Activated CD4-positive, alpha-beta T cell treated with anti-CD3 and anti-CD28 coated beads, Interleukin-2, amount 50 U/mL, for 48 hours (primary cell): ENCODE measurements around the gene FBLN7.
"Not testable (repeated sequence)": the region's sequence is repeated elsewhere in the genome, so short reads cannot be mapped to it uniquely, and the experiment has no call there.

ENCODE experiments used
- DNase-seq, 2 experiments: peaks; one replicate each; pipeline ENCODE4 v3.0.0-alpha.2; 2020

Gene FBLN7

GRCh38 chr2:112138159-112139032, at the start of gene FBLN7:
FBLN7 (plus strand) TSS chr2:112138385; CDS start chr2:112138656, 271 bp downstream.
- DNase-seq: peak in 1 of 2 experiments; percentile 13

- no peak for DNase-seq
Measured at GRCh38 chr2:112089375-112089774, 48.8 kb upstream of the FBLN7 start.

GRCh38 chr2:112092286-112093041, 45.7 kb upstream of the FBLN7 start:
- no peak for DNase-seq

GRCh38 chr2:112093216-112093615, 45.0 kb upstream of the FBLN7 start:
- DNase-seq: no peak

- no peak for DNase-seq
Measured at GRCh38 chr2:112095681-112096080, 42.5 kb upstream of the FBLN7 start.

GRCh38 chr2:112096098-112096497, 42.1 kb upstream of the FBLN7 start:
- DNase-seq: no peak

GRCh38 chr2:112108178-112108832, 29.9 kb upstream of the FBLN7 start:
- no peak for DNase-seq

- DNase-seq: no peak
Measured at GRCh38 chr2:112109278-112109677, 28.9 kb upstream of the FBLN7 start.

- DNase-seq: no peak
Measured at GRCh38 chr2:112110966-112111365, 27.2 kb upstream of the FBLN7 start.

GRCh38 chr2:112113354-112113753, 24.8 kb upstream of the FBLN7 start:
- DNase-seq: not testable (repeated sequence)

GRCh38 chr2:112118148-112118547, 20.0 kb upstream of the FBLN7 start:
- DNase-seq: no peak

- peak in 1 of 2 experiments; percentile 43 for DNase-seq
Measured at GRCh38 chr2:112121682-112122254, 16.4 kb upstream of the FBLN7 start.

- no peak for DNase-seq
Measured at GRCh38 chr2:112129060-112129459, 9.1 kb upstream of the FBLN7 start.

- DNase-seq: no peak
Measured at GRCh38 chr2:112133344-112133743, 4.8 kb upstream of the FBLN7 start.

GRCh38 chr2:112134120-112134519, 4.1 kb upstream of the FBLN7 start:
- DNase-seq: no peak

GRCh38 chr2:112136096-112136495, 2.1 kb upstream of the FBLN7 start:
- DNase-seq: no peak

GRCh38 chr2:112137516-112138158, 548 bp upstream of the FBLN7 start:
- peak in 1 of 2 experiments; percentile 16 for DNase-seq

- not testable (repeated sequence) for DNase-seq
Measured at GRCh38 chr2:112139033-112139614, 939 bp downstream of the FBLN7 start.

GRCh38 chr2:112139661-112140204, 1.5 kb downstream of the FBLN7 start:
- not testable (repeated sequence) for DNase-seq

GRCh38 chr2:112140205-112140802, 2.1 kb downstream of the FBLN7 start:
- no peak for DNase-seq

- DNase-seq: no peak
Measured at GRCh38 chr2:112140899-112141625, 2.9 kb downstream of the FBLN7 start.
